Muscle layer of duodenum (tissue), 2 donors: ENCODE results near the gene DRAM1.

Experiments
- H3K27ac ChIP-seq: one replicate; pipeline ENCODE4 v1.7.0; 2013; ENCODE audit warnings: mild to moderate bottlenecking, low read length
- H3K27me3 ChIP-seq: one replicate; pipeline ENCODE4 v1.7.0; 2013; ENCODE audit warnings: low read depth, mild to moderate bottlenecking, control low read depth, low read length
- H3K36me3 ChIP-seq, 2 donors: one replicate each; pipeline ENCODE4 v1.7.0; 2013; ENCODE audit warnings: low read length in 2 of 2, control low read depth in 1 of 2, mild to moderate bottlenecking in 1 of 2; ENCODE audit not compliant: insufficient read depth in 2 of 2, control insufficient read depth in 1 of 2
- H3K4me1 ChIP-seq, 2 donors: one replicate each; pipeline ENCODE4 v1.7.0; 2013; ENCODE audit warnings: low read length in 2 of 2, mild to moderate bottlenecking in 2 of 2, control low read depth in 1 of 2, moderate library complexity in 1 of 2; ENCODE audit not compliant: insufficient read depth in 2 of 2, control insufficient read depth in 1 of 2
- H3K4me3 ChIP-seq, 2 donors: one replicate each; pipeline ENCODE4 v1.7.0; 2013; ENCODE audit warnings: low read length in 2 of 2, low read depth in 1 of 2, mild to moderate bottlenecking in 1 of 2
- H3K9me3 ChIP-seq, 2 donors: one replicate each; pipeline ENCODE4 v1.7.0; 2013; ENCODE audit warnings: low read length in 2 of 2, control low read depth in 1 of 2, mild to moderate bottlenecking in 1 of 2; ENCODE audit not compliant: control insufficient read depth in 1 of 2
- donor health status: healthy.

Gene DRAM1, protein sequence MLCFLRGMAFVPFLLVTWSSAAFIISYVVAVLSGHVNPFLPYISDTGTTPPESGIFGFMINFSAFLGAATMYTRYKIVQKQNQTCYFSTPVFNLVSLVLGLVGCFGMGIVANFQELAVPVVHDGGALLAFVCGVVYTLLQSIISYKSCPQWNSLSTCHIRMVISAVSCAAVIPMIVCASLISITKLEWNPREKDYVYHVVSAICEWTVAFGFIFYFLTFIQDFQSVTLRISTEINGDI

DNA sequence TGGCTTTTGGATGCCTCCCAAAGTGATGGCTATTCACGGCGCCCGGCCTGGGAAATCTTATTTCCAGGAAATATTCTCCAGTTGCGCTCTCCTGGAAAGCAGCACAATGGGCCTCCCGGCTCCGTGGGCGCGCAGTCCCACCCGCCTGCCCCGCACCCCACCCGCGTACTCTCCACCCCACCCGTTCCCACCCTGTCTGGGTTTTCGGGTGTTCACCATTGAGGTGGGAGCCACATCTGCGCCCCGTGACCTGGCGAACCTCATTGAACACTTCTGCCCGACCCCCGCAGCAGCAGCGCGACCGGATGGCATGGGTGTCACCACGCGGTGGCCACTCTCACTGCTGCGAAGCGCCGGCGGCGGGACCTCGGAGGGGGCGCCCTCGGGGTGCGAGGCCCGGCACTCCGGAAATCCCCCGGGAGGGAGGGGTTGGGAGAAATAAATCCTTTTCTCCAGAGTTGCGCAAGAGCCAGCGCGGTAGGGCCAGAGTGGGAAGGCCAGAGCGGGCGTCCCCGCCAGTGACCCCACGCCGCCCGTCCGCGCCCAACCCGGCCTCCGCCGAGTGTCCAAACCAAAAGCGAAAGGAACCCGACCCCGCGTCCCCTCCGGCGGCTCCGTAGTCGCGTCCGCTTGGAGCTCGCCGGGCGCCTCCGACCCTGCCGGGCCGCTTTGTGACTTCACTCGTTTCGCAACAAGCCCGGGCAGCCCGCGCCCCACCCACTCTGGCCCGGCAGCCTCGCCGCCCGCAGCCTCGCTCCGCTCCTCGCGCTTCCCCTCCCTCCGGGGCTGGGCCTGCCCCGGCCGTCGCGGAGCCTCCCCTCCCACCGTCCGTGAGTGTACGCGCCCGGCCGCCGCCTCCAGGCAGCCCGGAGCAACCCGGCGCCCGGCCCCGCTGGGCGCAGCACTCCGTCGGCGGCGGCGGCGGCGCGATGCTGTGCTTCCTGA is at the start of gene DRAM1:
Gene DRAM1, plus strand, starts transcription at position 720 of the 945 bp plus-strand sequence. Its CDS starts 210 bp downstream, at position 930.
- Histone ChIP-seq H3K9me3 (no peaks in the 10 kb centered on the region), H3K4me1 (peaks cover 0 to 9% of the 10 kb centered on the region in 2 donors), H3K36me3 (no peaks in the 10 kb centered on the region), H3K4me3 (peak within 1 kb of the TSS; percentile 88 to 92), H3K27me3 (no peaks in the 10 kb centered on the region), H3K27ac (peak within 1 kb of the TSS; percentile 72)

DNA sequence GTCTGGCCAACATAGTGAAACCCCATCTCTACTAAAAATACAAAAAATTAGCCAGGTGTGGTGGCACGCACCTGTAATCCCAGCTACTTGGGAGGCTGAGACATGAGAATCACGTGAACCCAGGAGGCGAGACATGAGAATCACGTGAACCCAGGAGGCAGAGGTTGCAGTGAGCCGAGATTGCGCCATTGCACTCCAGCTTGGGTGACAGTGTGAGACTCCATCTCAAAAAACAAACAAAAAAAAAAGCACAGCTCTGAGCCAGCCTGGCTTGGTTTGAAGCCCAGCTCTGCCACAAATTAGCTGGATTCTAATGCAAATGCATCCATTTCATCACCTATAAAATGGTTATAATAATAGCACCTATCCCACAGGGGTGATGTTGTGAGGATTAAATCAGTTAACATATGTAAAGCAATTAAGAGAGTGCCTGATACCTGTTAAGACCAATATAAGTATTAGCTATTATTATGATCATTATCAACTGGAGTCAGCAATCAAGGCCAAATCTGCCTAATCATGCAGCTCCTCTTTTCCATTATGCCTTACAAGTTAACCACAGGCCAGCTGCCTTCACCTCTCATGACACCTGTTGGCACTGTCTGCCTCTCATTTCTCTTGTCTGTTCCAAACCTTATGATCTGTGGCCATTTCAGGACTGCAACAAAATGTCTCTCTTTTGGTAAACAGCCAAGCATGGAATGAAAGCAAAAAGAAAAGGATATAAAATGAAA is 48.8 kb upstream of the DRAM1 start:
- Histone ChIP-seq H3K36me3 (no peaks in the 10 kb centered on the region), H3K4me1 (peaks cover 3 to 24% of the 10 kb centered on the region in 2 donors), H3K4me3 (no peak overlapping the region), H3K27ac (no peak overlapping the region), H3K9me3 (no peaks in the 10 kb centered on the region), H3K27me3 (no peaks in the 10 kb centered on the region)

DNA sequence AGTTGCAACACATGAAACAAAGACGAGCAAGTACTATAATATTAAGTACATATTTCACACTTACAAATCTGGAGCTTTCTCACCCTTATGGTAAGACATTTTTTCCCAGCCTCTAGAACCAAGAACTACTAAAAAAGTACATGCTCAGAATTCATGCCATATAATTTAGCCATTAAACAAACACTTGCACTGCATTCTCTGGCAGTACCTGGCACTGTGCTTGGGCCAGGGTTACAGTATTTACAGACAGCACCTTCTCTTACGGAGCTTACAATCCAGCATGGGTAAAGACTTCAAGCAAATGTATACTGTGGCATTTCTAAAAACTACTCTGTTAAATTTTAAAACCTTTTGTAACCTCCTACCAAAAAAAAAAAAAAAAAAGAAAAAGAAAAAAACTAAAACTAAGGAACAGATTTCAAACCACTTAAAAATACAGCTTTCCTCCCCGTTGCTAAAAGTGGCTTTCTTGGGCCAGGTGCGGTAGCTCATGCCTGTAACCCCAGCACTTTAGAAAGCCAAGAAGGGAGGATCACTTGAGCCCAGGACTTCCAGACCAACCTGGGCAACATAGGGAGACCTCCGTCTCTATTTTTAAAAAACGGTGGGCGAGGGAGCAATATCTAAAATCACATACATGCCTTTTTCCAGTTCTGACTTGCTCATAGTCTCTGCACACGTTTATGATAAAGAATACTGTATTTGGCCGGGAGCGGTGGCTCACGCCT is 47.6 kb upstream of the DRAM1 start:
- Histone ChIP-seq H3K27me3 (no peaks in the 10 kb centered on the region), H3K9me3 (no peaks in the 10 kb centered on the region), H3K27ac (peak overlapping the region; percentile 49), H3K4me3 (peak overlapping the region; percentile 80 to 87), H3K4me1 (peaks cover 3 to 20% of the 10 kb centered on the region in 2 donors), H3K36me3 (no peaks in the 10 kb centered on the region)

DNA sequence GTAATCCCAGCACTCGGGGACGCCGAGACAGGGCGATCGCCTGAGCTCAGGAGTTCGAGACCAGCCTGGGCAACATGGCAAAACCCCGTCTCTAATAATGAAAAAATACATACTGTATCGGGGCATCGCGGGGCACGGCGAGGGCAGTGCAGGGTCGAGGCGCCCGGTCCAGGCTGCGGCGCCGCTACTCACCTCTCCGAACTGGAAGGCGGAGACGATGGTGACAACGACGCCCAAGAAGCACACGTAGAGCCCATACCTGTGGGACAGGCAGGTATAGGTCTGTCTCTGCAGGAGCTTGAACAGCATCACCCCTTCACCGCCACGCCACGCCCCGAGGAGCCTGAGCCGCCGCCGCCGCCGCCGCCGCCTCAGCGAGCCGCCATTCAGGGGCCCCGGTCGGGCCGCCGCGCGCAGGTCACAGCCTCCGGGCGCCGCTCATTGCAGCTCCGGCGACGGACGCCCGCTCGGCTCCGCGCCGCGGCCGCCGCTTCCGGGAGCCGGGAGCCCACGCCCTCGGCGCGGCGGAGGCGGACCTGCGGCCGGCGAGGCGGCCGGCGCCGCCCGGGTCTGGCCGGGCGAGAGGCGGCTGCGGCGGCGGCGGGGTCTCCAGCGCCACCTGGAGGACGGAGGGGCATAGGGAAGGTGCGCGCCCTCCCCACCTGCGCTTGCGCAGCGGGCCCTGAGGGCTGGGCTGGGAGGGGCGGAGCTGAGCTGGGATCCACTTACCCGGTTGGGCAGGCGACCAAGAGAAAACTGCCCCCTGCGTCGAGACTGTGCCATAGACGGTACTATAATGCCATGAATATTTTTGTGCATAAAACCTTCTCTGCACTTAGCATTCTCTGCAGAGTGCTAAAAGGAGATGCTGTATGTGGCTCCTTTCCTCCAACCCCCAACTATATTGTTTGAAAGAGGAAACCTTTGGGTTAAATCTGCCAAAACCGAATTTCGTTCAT is 46.7 kb upstream of the DRAM1 start, which contains the start of gene GNPTAB:
Gene GNPTAB, minus strand, starts transcription at position 593 of the 959 bp plus-strand sequence. Its CDS starts 284 bp downstream, at position 309.
- Histone ChIP-seq H3K36me3 (no peaks in the 10 kb centered on the region), H3K9me3 (no peaks in the 10 kb centered on the region), H3K4me1 (peaks cover 3 to 20% of the 10 kb centered on the region in 2 donors), H3K27me3 (no peaks in the 10 kb centered on the region), H3K4me3 (peak within 1 kb of the TSS; percentile 80 to 87), H3K27ac (peak within 1 kb of the TSS; percentile 49)

DNA sequence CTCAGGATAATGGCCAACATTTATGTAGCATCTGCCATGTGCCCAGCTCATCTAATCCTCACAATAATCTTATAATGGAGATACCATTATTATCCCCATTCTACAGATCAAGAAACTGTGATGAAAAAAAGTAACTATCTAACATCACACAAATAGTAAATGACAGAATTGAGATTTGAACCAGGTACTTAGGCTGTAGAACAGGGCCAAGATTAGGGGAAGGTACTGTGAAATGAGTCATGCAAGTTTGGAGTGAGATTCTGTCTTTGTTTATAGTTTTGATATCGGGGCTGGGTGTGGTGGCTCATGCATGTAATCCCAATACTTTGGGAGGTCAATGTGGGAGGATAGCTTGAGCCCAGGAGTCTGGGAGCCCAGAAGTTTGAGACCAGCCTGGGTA is 45.4 kb upstream of the DRAM1 start:
- no peaks in the 10 kb centered on the region for H3K36me3 ChIP-seq
- no peak overlapping the region for H3K4me3 ChIP-seq
- peaks cover 0 to 20% of the 10 kb centered on the region in 2 donors for H3K4me1 ChIP-seq
- no peaks in the 10 kb centered on the region for H3K27me3 ChIP-seq
- no peak overlapping the region for H3K27ac ChIP-seq
- no peaks in the 10 kb centered on the region for H3K9me3 ChIP-seq

GRCh38 chr12:101838628-101839323 is 38.6 kb upstream of the DRAM1 start:
- Histone ChIP-seq H3K27me3 (no peaks in the 10 kb centered on the region), H3K4me1 (no peaks in the 10 kb centered on the region), H3K9me3 (no peaks in the 10 kb centered on the region), H3K36me3 (no peaks in the 10 kb centered on the region), H3K4me3 (no peak overlapping the region), H3K27ac (no peak overlapping the region)

DNA sequence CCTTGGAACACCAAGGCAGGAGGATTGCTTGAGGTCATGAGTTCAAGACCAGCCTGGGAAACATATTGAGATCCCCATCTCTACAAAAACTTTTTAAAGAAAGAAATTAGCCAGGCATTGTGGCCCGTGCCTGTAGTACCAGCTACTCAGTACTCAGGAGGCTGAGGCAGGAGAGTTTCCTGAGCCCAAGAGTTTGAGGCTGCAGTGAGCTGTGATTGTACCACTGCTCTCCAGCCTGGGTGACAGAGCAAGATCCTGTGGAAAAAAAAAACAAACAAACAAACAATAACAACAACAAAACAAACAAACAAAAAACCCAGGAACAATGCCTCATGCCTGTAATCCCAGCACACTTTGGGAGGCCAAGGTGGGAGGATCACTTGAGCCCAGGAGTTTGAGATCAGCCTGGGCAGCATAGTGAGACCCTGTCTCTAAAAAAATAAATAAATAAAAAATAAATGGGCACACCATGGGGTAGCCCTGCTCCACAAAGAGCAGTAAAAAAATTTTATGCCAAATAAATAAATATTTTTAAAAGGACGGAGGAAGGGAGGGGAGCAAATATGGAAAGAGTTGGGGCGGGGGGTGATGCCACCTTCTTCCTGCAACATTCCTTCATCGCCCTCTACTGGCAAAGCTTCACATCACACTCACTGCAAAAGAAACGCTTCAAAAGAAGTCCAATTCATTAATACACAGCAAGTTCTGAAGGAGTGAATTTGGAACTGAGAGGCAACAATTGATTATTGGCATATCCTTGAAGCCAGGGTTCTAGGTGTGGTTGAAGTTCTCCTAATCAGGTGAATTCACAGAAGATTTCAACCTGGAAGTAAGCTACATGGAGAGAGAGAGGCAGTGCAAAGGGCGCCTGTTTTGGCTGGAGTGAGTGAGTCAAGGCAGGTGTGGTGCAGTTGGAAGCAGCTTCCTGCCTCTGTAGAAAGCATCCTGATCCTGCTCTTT is 37.8 kb upstream of the DRAM1 start:
- Histone ChIP-seq H3K36me3 (no peaks in the 10 kb centered on the region), H3K9me3 (no peaks in the 10 kb centered on the region), H3K4me1 (no peaks in the 10 kb centered on the region), H3K27me3 (no peaks in the 10 kb centered on the region), H3K4me3 (no peak overlapping the region), H3K27ac (no peak overlapping the region)

DNA sequence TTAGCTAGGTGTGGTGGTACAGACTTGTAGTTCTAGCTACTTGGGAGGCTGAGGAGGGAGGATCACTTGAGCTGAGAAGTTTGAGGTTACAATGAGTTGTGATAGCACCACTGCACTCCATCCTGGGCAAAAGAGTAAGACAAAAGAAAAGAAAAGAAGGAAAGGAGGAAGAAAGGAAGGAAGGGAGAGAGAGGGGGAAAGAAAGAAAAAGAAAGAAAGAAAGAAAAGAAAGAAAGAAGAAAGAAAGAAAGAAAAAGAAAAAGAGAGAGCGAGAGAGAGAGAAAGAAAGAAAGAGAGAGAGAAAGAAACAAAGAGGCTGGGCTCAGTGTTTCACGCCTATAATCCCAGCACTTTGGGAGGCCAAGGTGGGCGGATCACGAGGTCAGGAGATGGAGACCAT is 36.3 kb upstream of the DRAM1 start:
- H3K4me3 ChIP-seq: no peak overlapping the region
- H3K9me3 ChIP-seq: no peaks in the 10 kb centered on the region
- H3K27me3 ChIP-seq: no peaks in the 10 kb centered on the region
- no peaks in the 10 kb centered on the region for H3K4me1 ChIP-seq
- H3K36me3 ChIP-seq: no peaks in the 10 kb centered on the region
- H3K27ac ChIP-seq: no peak overlapping the region

DNA sequence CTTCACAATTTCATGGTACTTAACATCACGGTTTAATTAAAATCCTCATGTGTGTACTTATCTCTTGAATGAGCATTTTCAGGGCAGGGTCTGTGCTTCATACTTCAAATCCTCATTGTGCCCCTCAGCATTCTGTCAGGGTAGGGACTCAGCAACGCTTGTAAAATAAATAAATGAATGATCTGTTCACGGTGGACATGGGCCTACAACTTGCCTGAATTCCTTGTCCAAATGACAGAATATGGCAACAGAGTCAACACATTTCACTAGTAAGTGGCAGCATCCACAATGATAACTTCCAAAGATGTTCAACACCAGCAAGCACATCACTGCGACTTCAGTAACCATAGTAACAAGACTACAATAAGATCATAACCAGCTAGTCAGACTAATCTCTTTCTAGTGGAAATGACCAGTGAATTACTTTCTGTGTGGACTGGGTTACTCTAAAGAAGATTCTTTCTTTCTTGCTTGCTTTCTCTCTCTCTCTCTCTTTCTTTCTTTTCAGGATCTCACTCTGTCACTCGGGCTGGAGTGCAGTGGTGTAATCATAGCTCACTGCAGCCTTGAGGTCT is 32.2 kb upstream of the DRAM1 start:
- H3K27ac ChIP-seq: no peak overlapping the region
- H3K27me3 ChIP-seq: no peaks in the 10 kb centered on the region
- H3K36me3 ChIP-seq: no peaks in the 10 kb centered on the region
- H3K4me1 ChIP-seq: no peaks in the 10 kb centered on the region
- H3K4me3 ChIP-seq: no peak overlapping the region
- no peaks in the 10 kb centered on the region for H3K9me3 ChIP-seq
